ENCODE data around the gene TXNRD1. TPM values are rescaled to one million over a fixed set of nuclear protein-coding genes. Genes with fewer than 3 reads are reported as not detected.

Gene TXNRD1
- total RNA-seq = 47.7 TPM
- 10 to 100 TPM; 26.5 to 43.4 (median 31.4) TPM for polyA plus RNA-seq

GRCh38 chr12:104215638-104216297 lies at the start of gene TXNRD1:
TSS of gene TXNRD1 (plus strand) at chr12:104215779. CDS start at chr12:104215803, 24 bp downstream.
- peak within 1 kb of the TSS; percentile 33 to 91 (median 85) for H3K4me3 Mint-ChIP-seq
- no peaks in the 10 kb centered on the region for H3K36me3 Mint-ChIP-seq
- H3K4me1 Mint-ChIP-seq = peaks cover 7 to 23% (median 9%) of the 10 kb centered on the region in 4 donors
- H3K4me1 ChIP-seq (ENCODE audit: control insufficient read depth, insufficient read depth, low read length, poor library complexity, severe bottlenecking) = peaks cover 11% of the 10 kb centered on the region
- ATAC-seq (ENCODE audit: low read depth in 2 of 2) (peak; percentile 95 to 96), DNase-seq (peak; percentile 69 to 90 (median 81))
- H3K27ac ChIP-seq (ENCODE audit: insufficient read depth, low read length, poor library complexity, severe bottlenecking) = no peak within 1 kb of the TSS
- no peaks in the 10 kb centered on the region for H3K36me3 ChIP-seq (ENCODE audit: control insufficient read depth, insufficient read depth, low read length)
- peak within 1 kb of the TSS; percentile 44 for H3K4me3 ChIP-seq (ENCODE audit: low read depth, low read length)
- peaks cover 4% of the 10 kb centered on the region for H3K27me3 Mint-ChIP-seq
- H3K27ac Mint-ChIP-seq = peak within 1 kb of the TSS; percentile 60 to 75 (median 71)
- H3K9me3 Mint-ChIP-seq = peaks cover 0 to 4% (median 0%) of the 10 kb centered on the region in 7 donors
- H3K9me3 ChIP-seq (ENCODE audit: control insufficient read depth in 2 of 2, low read length in 2 of 2) = no peaks in the 10 kb centered on the region
- no peaks in the 10 kb centered on the region for H3K27me3 ChIP-seq (ENCODE audit: control insufficient read depth, insufficient read depth, low read length)

GRCh38 chr12:104165801-104166200 lies 49.8 kb upstream of the TXNRD1 start:
- Histone ChIP-seq H3K27me3 (ENCODE audit: control insufficient read depth, insufficient read depth, low read length) (no peaks in the 10 kb centered on the region), H3K4me1 (ENCODE audit: control insufficient read depth, insufficient read depth, low read length, poor library complexity, severe bottlenecking) (no peaks in the 10 kb centered on the region), H3K9me3 (ENCODE audit: control insufficient read depth in 2 of 2, low read length in 2 of 2) (no peaks in the 10 kb centered on the region), H3K27ac (ENCODE audit: insufficient read depth, low read length, poor library complexity, severe bottlenecking) (no peak overlapping the region), H3K4me3 (ENCODE audit: low read depth, low read length) (no peak overlapping the region), H3K36me3 (ENCODE audit: control insufficient read depth, insufficient read depth, low read length) (no peaks in the 10 kb centered on the region)
- Mint-ChIP-seq H3K36me3 (no peaks in the 10 kb centered on the region), H3K4me3 (no peak overlapping the region), H3K9me3 (no peaks in the 10 kb centered on the region), H3K27me3 (peaks cover 7% of the 10 kb centered on the region), H3K4me1 (no peaks in the 10 kb centered on the region), H3K27ac (no peak overlapping the region)
- ATAC-seq (ENCODE audit: low read depth in 2 of 2) (no peak), DNase-seq (no peak)

GRCh38 chr12:104166465-104166864 lies 49.1 kb upstream of the TXNRD1 start:
- peak overlapping the region in 1 of 3 donors; percentile 18 for H3K27ac Mint-ChIP-seq

GRCh38 chr12:104167519-104168458 lies 47.8 kb upstream of the TXNRD1 start:
- peaks cover 12% of the 10 kb centered on the region for H3K27me3 Mint-ChIP-seq

More at GRCh38 chr12:104166465-104166864, 49.1 kb upstream of the TXNRD1 start:
- Histone ChIP-seq H3K9me3 (ENCODE audit: control insufficient read depth in 2 of 2, low read length in 2 of 2) (no peaks in the 10 kb centered on the region), H3K36me3 (ENCODE audit: control insufficient read depth, insufficient read depth, low read length) (no peaks in the 10 kb centered on the region), H3K4me1 (ENCODE audit: control insufficient read depth, insufficient read depth, low read length, poor library complexity, severe bottlenecking) (no peaks in the 10 kb centered on the region), H3K27me3 (ENCODE audit: control insufficient read depth, insufficient read depth, low read length) (no peaks in the 10 kb centered on the region), H3K27ac (ENCODE audit: insufficient read depth, low read length, poor library complexity, severe bottlenecking) (no peak overlapping the region), H3K4me3 (ENCODE audit: low read depth, low read length) (no peak overlapping the region)
- no peak for DNase-seq
- Mint-ChIP-seq H3K27me3 (peaks cover 12% of the 10 kb centered on the region), H3K4me3 (no peak overlapping the region), H3K9me3 (no peaks in the 10 kb centered on the region), H3K36me3 (no peaks in the 10 kb centered on the region), H3K4me1 (no peaks in the 10 kb centered on the region)
- no peak for ATAC-seq (ENCODE audit: low read depth in 2 of 2)

GRCh38 chr12:104168596-104168995 lies 47.0 kb upstream of the TXNRD1 start:
- DNase-seq (no peak), ATAC-seq (ENCODE audit: low read depth in 2 of 2) (no peak)
- Histone ChIP-seq H3K36me3 (ENCODE audit: control insufficient read depth, insufficient read depth, low read length) (no peaks in the 10 kb centered on the region), H3K4me3 (ENCODE audit: low read depth, low read length) (no peak overlapping the region), H3K9me3 (ENCODE audit: control insufficient read depth in 2 of 2, low read length in 2 of 2) (no peaks in the 10 kb centered on the region), H3K4me1 (ENCODE audit: control insufficient read depth, insufficient read depth, low read length, poor library complexity, severe bottlenecking) (no peaks in the 10 kb centered on the region), H3K27me3 (ENCODE audit: control insufficient read depth, insufficient read depth, low read length) (no peaks in the 10 kb centered on the region), H3K27ac (ENCODE audit: insufficient read depth, low read length, poor library complexity, severe bottlenecking) (no peak overlapping the region)
- Mint-ChIP-seq H3K36me3 (no peaks in the 10 kb centered on the region), H3K4me1 (no peaks in the 10 kb centered on the region), H3K27ac (no peak overlapping the region), H3K27me3 (peaks cover 12% of the 10 kb centered on the region), H3K4me3 (no peak overlapping the region), H3K9me3 (no peaks in the 10 kb centered on the region)

More at GRCh38 chr12:104167519-104168458, 47.8 kb upstream of the TXNRD1 start:
- no peaks in the 10 kb centered on the region for H3K36me3 Mint-ChIP-seq
- ATAC-seq (ENCODE audit: low read depth in 2 of 2) = no peak
- no peak overlapping the region for H3K4me3 ChIP-seq (ENCODE audit: low read depth, low read length)
- no peaks in the 10 kb centered on the region for H3K9me3 Mint-ChIP-seq
- no peak overlapping the region for H3K27ac Mint-ChIP-seq
- DNase-seq = no peak
- H3K4me1 Mint-ChIP-seq = no peaks in the 10 kb centered on the region
- H3K4me1 ChIP-seq (ENCODE audit: control insufficient read depth, insufficient read depth, low read length, poor library complexity, severe bottlenecking) = no peaks in the 10 kb centered on the region
- no peaks in the 10 kb centered on the region for H3K36me3 ChIP-seq (ENCODE audit: control insufficient read depth, insufficient read depth, low read length)
- no peaks in the 10 kb centered on the region for H3K27me3 ChIP-seq (ENCODE audit: control insufficient read depth, insufficient read depth, low read length)
- H3K9me3 ChIP-seq (ENCODE audit: control insufficient read depth in 2 of 2, low read length in 2 of 2) = no peaks in the 10 kb centered on the region
- no peak overlapping the region for H3K27ac ChIP-seq (ENCODE audit: insufficient read depth, low read length, poor library complexity, severe bottlenecking)
- no peak overlapping the region for H3K4me3 Mint-ChIP-seq

GRCh38 chr12:104171785-104172569 lies 43.6 kb upstream of the TXNRD1 start:
- peaks cover 20% of the 10 kb centered on the region for H3K27me3 Mint-ChIP-seq
- no peak overlapping the region for H3K4me3 ChIP-seq (ENCODE audit: low read depth, low read length)
- H3K9me3 Mint-ChIP-seq = no peaks in the 10 kb centered on the region
- H3K27ac Mint-ChIP-seq = no peak overlapping the region
- no peaks in the 10 kb centered on the region for H3K27me3 ChIP-seq (ENCODE audit: control insufficient read depth, insufficient read depth, low read length)
- H3K4me3 Mint-ChIP-seq = no peak overlapping the region
- H3K36me3 Mint-ChIP-seq = no peaks in the 10 kb centered on the region
- ATAC-seq (ENCODE audit: low read depth in 2 of 2) = no peak
- no peaks in the 10 kb centered on the region for H3K4me1 ChIP-seq (ENCODE audit: control insufficient read depth, insufficient read depth, low read length, poor library complexity, severe bottlenecking)
- H3K9me3 ChIP-seq (ENCODE audit: control insufficient read depth in 2 of 2, low read length in 2 of 2) = no peaks in the 10 kb centered on the region
- no peaks in the 10 kb centered on the region for H3K4me1 Mint-ChIP-seq
- no peaks in the 10 kb centered on the region for H3K36me3 ChIP-seq (ENCODE audit: control insufficient read depth, insufficient read depth, low read length)
- no peak for DNase-seq
- H3K27ac ChIP-seq (ENCODE audit: insufficient read depth, low read length, poor library complexity, severe bottlenecking) = no peak overlapping the region

GRCh38 chr12:104172570-104172947 lies 43.0 kb upstream of the TXNRD1 start:
- H3K27ac ChIP-seq (ENCODE audit: insufficient read depth, low read length, poor library complexity, severe bottlenecking) = no peak overlapping the region
- H3K4me3 ChIP-seq (ENCODE audit: low read depth, low read length) = no peak overlapping the region
- H3K4me1 ChIP-seq (ENCODE audit: control insufficient read depth, insufficient read depth, low read length, poor library complexity, severe bottlenecking) = no peaks in the 10 kb centered on the region
- DNase-seq (no peak), ATAC-seq (ENCODE audit: low read depth in 2 of 2) (no peak)
- no peaks in the 10 kb centered on the region for H3K9me3 Mint-ChIP-seq
- H3K36me3 Mint-ChIP-seq = no peaks in the 10 kb centered on the region
- H3K4me1 Mint-ChIP-seq = no peaks in the 10 kb centered on the region
- peaks cover 25% of the 10 kb centered on the region for H3K27me3 Mint-ChIP-seq
- no peak overlapping the region for H3K4me3 Mint-ChIP-seq
- no peak overlapping the region for H3K27ac Mint-ChIP-seq
- H3K27me3 ChIP-seq (ENCODE audit: control insufficient read depth, insufficient read depth, low read length) = no peaks in the 10 kb centered on the region
- H3K9me3 ChIP-seq (ENCODE audit: control insufficient read depth in 2 of 2, low read length in 2 of 2) = no peaks in the 10 kb centered on the region
- H3K36me3 ChIP-seq (ENCODE audit: control insufficient read depth, insufficient read depth, low read length) = no peaks in the 10 kb centered on the region

Measured in CD4-positive, CD25-positive, alpha-beta regulatory T cell (primary cell).